ENCODE measurements around the gene ITGBL1.

The ITGBL1 gene

GRCh38 chr13:101709952-101710351, 257.5 kb downstream of the ITGBL1 start:
- no peak for TF ChIP-seq CTCF (IDR thresholded peaks at IDR 0.05; ENCODE audit: borderline replicate concordance, insufficient read depth, low read depth, low read length)

GRCh38 chr13:101711307-101712025, 259.0 kb downstream of the ITGBL1 start:
- no peak overlapping the region for H3K4me3 ChIP-seq (ENCODE audit: low read depth, low read length)
- TF ChIP-seq CTCF (IDR thresholded peaks at IDR 0.05; ENCODE audit: borderline replicate concordance, insufficient read depth, low read depth, low read length): no peak

More at GRCh38 chr13:101709952-101710351, 257.5 kb downstream of the ITGBL1 start:
- no peak overlapping the region for H3K4me3 ChIP-seq (ENCODE audit: low read depth, low read length)

GRCh38 chr13:101712026-101712348, 259.5 kb downstream of the ITGBL1 start:
- TF ChIP-seq CTCF (IDR thresholded peaks at IDR 0.05; ENCODE audit: borderline replicate concordance, insufficient read depth, low read depth, low read length): no peak
- H3K4me3 ChIP-seq (ENCODE audit: low read depth, low read length): no peak overlapping the region

- no peak for TF ChIP-seq CTCF (IDR thresholded peaks at IDR 0.05; ENCODE audit: borderline replicate concordance, insufficient read depth, low read depth, low read length)
- H3K4me3 ChIP-seq (ENCODE audit: low read depth, low read length): no peak overlapping the region
These were observed 261.7 kb downstream of the ITGBL1 start for GRCh38 chr13:101714195-101714594.

- TF ChIP-seq CTCF (IDR thresholded peaks at IDR 0.05; ENCODE audit: borderline replicate concordance, insufficient read depth, low read depth, low read length): no peak
- H3K4me3 ChIP-seq (ENCODE audit: low read depth, low read length): no peak overlapping the region
These were observed 264.9 kb downstream of the ITGBL1 start for GRCh38 chr13:101717353-101717752.

- TF ChIP-seq CTCF (IDR thresholded peaks at IDR 0.05; ENCODE audit: borderline replicate concordance, insufficient read depth, low read depth, low read length): no peak
- no peak overlapping the region for H3K4me3 ChIP-seq (ENCODE audit: low read depth, low read length)
These were observed 266.0 kb downstream of the ITGBL1 start for GRCh38 chr13:101718496-101718895.

- no peak for TF ChIP-seq CTCF (IDR thresholded peaks at IDR 0.05; ENCODE audit: borderline replicate concordance, insufficient read depth, low read depth, low read length)
- no peak overlapping the region for H3K4me3 ChIP-seq (ENCODE audit: low read depth, low read length)
These were observed 274.2 kb downstream of the ITGBL1 start for GRCh38 chr13:101726681-101727080.
